Peyer's patch (tissue), 4 donors: ENCODE results near the gene PIP5K1C.

Source experiments
- POLR2A ChIP-seq, 2 donors: fragments of 450-650 bp; IDR thresholded peaks; one replicate each; pipeline ENCODE4 v1.5.1; 2017; ENCODE audit warnings: antibody characterized with exemption in 2 of 2, mild to moderate bottlenecking in 2 of 2, moderate library complexity in 2 of 2
- TF ChIP-seq, protein P1 (sequence below), 6 experiments: fragments of 450-650 bp in 4 of 6; fragments of 200-600 bp in 2 of 6; sonication (generic) in 1 of 6; IDR thresholded peaks; one replicate each; pipeline ENCODE4 v1.5.1; 2017 to 2019; ENCODE audit warnings: antibody characterized with exemption in 6 of 6, mild to moderate bottlenecking in 3 of 6, moderate library complexity in 1 of 6

DNA sequence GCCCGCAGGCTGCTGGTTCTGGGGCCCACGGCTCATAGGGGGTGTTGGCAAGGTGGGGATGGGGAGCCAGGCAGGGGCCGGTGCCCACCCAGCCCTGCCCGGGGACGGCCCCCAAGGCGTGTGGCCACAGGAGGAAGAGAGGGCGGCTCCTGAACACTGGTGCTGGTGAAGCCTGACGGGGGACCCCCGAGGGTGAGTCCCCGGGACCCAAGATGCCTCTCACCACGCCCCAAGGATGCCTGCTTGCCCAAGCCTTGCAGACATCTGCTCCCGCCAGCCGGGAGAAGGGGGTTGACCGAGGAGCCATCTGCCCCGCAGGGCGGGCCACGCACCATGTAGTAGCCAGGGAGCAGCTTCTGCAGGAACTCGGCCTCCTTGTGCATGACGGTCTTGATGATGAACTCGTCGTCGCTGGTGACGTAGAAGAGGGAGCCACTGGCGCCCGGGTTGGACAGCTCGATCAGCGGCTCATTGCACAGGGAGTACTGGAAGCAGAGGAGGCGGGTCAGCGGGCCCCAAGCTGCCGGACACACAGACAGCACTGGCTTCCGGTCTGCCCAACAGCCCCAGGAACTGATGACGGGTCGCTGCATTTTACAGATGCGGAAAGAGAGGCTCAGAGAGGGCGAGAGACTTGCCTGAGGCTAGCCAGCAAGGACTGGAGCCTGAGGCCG lies 44.1 kb downstream of the PIP5K1C start:
- TF ChIP-seq POLR2A (IDR thresholded peaks at IDR 0.05), result no peak
- TF ChIP-seq, protein P1, sequence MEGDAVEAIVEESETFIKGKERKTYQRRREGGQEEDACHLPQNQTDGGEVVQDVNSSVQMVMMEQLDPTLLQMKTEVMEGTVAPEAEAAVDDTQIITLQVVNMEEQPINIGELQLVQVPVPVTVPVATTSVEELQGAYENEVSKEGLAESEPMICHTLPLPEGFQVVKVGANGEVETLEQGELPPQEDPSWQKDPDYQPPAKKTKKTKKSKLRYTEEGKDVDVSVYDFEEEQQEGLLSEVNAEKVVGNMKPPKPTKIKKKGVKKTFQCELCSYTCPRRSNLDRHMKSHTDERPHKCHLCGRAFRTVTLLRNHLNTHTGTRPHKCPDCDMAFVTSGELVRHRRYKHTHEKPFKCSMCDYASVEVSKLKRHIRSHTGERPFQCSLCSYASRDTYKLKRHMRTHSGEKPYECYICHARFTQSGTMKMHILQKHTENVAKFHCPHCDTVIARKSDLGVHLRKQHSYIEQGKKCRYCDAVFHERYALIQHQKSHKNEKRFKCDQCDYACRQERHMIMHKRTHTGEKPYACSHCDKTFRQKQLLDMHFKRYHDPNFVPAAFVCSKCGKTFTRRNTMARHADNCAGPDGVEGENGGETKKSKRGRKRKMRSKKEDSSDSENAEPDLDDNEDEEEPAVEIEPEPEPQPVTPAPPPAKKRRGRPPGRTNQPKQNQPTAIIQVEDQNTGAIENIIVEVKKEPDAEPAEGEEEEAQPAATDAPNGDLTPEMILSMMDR (IDR thresholded peaks at IDR 0.05), result no peak
